ENCODE data around the gene GAS7. TPM values are rescaled to one million over a fixed set of nuclear protein-coding genes. Genes with fewer than 3 reads are reported as not detected.
A peak's percentile ranks its signal among the peaks of the same experiment; 100 is the strongest.

The GAS7 gene
- total RNA-seq, 4 donors from 2014 or later, result 242 to 309 (median 264) TPM

- DNase-seq (ENCODE audit: low spot score in 2 of 2), result no peak
- no peak for TF ChIP-seq POLR2A (IDR thresholded peaks at IDR 0.05)
- TF ChIP-seq, protein P1, sequence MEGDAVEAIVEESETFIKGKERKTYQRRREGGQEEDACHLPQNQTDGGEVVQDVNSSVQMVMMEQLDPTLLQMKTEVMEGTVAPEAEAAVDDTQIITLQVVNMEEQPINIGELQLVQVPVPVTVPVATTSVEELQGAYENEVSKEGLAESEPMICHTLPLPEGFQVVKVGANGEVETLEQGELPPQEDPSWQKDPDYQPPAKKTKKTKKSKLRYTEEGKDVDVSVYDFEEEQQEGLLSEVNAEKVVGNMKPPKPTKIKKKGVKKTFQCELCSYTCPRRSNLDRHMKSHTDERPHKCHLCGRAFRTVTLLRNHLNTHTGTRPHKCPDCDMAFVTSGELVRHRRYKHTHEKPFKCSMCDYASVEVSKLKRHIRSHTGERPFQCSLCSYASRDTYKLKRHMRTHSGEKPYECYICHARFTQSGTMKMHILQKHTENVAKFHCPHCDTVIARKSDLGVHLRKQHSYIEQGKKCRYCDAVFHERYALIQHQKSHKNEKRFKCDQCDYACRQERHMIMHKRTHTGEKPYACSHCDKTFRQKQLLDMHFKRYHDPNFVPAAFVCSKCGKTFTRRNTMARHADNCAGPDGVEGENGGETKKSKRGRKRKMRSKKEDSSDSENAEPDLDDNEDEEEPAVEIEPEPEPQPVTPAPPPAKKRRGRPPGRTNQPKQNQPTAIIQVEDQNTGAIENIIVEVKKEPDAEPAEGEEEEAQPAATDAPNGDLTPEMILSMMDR (IDR thresholded peaks at IDR 0.05), result no peak
- TF ChIP-seq EP300 (IDR thresholded peaks at IDR 0.05), result no peak
- no peak overlapping the region for H3K4me3 ChIP-seq
- H3K4me1 ChIP-seq, result peaks cover 0 to 46% (median 29%) of the 10 kb centered on the region in 4 donors
- no peaks in the 10 kb centered on the region for H3K27me3 ChIP-seq
- peak overlapping the region in 1 of 4 donors; percentile 82 for H3K27ac ChIP-seq
- H3K9me3 ChIP-seq, result peaks cover 0 to 8% (median 0%) of the 10 kb centered on the region in 4 donors
- peaks cover 0 to 2% (median 0%) of the 10 kb centered on the region in 3 donors for H3K36me3 ChIP-seq
- 90 to 95% methylated on average over 8 of the region's 8 CpGs for WGBS, 2 donors
These were observed 130.8 kb downstream of the GAS7 start for GRCh38 chr17:10067446-10068143.

- H3K27me3 ChIP-seq, result no peaks in the 10 kb centered on the region
- H3K36me3 ChIP-seq, result peaks cover 0 to 2% (median 0%) of the 10 kb centered on the region in 3 donors
- H3K9me3 ChIP-seq, result peaks cover 0 to 8% (median 0%) of the 10 kb centered on the region in 4 donors
- DNase-seq (ENCODE audit: low spot score in 2 of 2), result no peak
- no peak for TF ChIP-seq POLR2A (IDR thresholded peaks at IDR 0.05)
- TF ChIP-seq, protein P1 (IDR thresholded peaks at IDR 0.05), result no peak
- no peak for TF ChIP-seq EP300 (IDR thresholded peaks at IDR 0.05)
- peak overlapping the region in 3 of 4 donors; percentile 21 to 96 (median 87) for H3K27ac ChIP-seq
- H3K4me1 ChIP-seq, result peaks cover 0 to 64% (median 43%) of the 10 kb centered on the region in 4 donors
- no peak overlapping the region for H3K4me3 ChIP-seq
- 93 to 95% methylated on average over 3 of the region's 3 CpGs for WGBS, 2 donors
These were observed 133.9 kb downstream of the GAS7 start for GRCh38 chr17:10064536-10064935.

- peak overlapping the region; percentile 5 to 96 (median 54) for H3K27ac ChIP-seq
- H3K4me1 ChIP-seq, result peaks cover 0 to 62% (median 40%) of the 10 kb centered on the region in 4 donors
- 24 to 44% methylated on average over 17 of the region's 17 CpGs for WGBS, 2 donors
These were observed 134.6 kb downstream of the GAS7 start for GRCh38 chr17:10063730-10064241.

DNA sequence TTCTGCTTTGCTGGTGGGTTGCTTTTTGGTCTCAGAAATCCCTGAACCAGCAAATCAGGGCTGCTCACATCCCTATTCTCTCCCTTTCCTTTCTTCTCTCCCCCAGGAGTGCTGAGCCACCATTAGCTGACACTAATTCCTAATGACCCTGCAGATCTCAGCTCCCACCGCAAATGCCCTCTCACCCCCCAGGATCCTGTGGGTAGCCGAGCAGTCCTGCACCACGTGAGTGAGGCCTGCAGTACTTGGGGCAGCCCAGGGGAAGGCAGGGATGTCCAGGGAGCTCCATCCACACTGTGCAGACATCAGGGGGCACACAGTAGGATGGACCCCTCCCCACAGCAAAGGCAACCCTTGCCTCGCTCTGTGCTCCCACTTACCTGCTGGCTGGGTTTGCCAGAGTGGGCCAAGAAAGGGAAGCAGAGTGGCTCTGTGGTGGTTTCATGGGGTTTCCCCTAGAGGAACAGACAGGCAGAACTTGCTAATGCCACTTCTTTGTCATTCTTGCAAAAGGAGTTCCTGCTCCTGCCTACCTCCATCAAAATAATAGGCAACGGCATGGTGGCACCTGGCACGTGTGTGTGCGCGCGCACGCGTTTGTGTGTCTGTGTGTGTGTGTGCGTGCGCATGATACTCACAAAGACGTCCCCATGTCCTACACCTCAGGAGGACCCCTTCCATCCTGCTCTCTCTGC is 135.6 kb downstream of the GAS7 start:
- H3K4me3 ChIP-seq, result no peak overlapping the region
- H3K4me1 ChIP-seq, result peaks cover 0 to 58% (median 40%) of the 10 kb centered on the region in 4 donors
- no peak for DNase-seq (ENCODE audit: low spot score in 2 of 2)
- H3K27ac ChIP-seq, result peak overlapping the region in 2 of 4 donors; percentile 87 to 96
- TF ChIP-seq EP300 (IDR thresholded peaks at IDR 0.05) (no peak), POLR2A (IDR thresholded peaks at IDR 0.05) (no peak)
- TF ChIP-seq, protein P1 (IDR thresholded peaks at IDR 0.05), result no peak
- no peaks in the 10 kb centered on the region for H3K27me3 ChIP-seq
- peaks cover 0 to 2% (median 0%) of the 10 kb centered on the region in 3 donors for H3K36me3 ChIP-seq
- WGBS, 2 donors, result 85 to 90% methylated on average over 14 of the region's 14 CpGs
- peaks cover 0 to 8% (median 0%) of the 10 kb centered on the region in 4 donors for H3K9me3 ChIP-seq

More at GRCh38 chr17:10063730-10064241, 134.6 kb downstream of the GAS7 start:
- no peak for DNase-seq (ENCODE audit: low spot score in 2 of 2)
- H3K4me3 ChIP-seq, result no peak overlapping the region
- H3K9me3 ChIP-seq, result peaks cover 0 to 8% (median 0%) of the 10 kb centered on the region in 4 donors
- TF ChIP-seq EP300 (IDR thresholded peaks at IDR 0.05) (peak in 1 of 2 donors; percentile 85), POLR2A (IDR thresholded peaks at IDR 0.05) (no peak)
- TF ChIP-seq, protein P1 (IDR thresholded peaks at IDR 0.05), result no peak
- H3K27me3 ChIP-seq, result no peaks in the 10 kb centered on the region
- peaks cover 0 to 2% (median 0%) of the 10 kb centered on the region in 3 donors for H3K36me3 ChIP-seq

All from tibial nerve (tissue), 4 donors.